Measurements from ENCODE around the gene FOXP4. TPM values are rescaled to one million over a fixed set of nuclear protein-coding genes. Genes with fewer than 3 reads are reported as not detected.

Gene FOXP4
- total RNA-seq, 1 donor from 2014 or later: 137 TPM

DNA sequence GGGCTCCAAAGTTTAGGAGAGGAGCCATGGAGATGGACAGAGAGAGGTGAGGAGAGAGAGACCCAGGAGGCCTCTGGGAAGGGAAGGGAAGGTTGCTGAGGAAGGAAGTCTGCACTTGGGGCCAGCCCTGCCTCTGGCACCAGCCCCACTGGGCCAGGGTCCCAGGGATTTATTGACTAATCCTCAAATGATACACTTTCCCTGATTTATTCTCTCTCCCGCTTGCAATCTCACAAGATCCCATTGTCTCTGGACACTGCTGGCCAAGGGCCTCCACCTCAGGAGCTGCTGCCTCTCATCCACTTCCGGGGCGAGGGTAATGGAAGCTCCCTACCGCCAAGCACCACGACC lies 43.6 kb upstream of the FOXP4 start:
- TF ChIP-seq CTCF (IDR thresholded peaks at IDR 0.05; ENCODE audit: unreplicated experiment): no peak
- DNase-seq (ENCODE audit: low spot score, unreplicated experiment): no peak
- peak overlapping the region; percentile 89 for H3K27ac Mint-ChIP-seq
- no peaks in the 10 kb centered on the region for H3K36me3 Mint-ChIP-seq (ENCODE audit: insufficient read depth)
- peaks cover 21% of the 10 kb centered on the region for H3K27me3 Mint-ChIP-seq
- no peaks in the 10 kb centered on the region for H3K9me3 Mint-ChIP-seq (ENCODE audit: low read depth)
- H3K4me1 Mint-ChIP-seq (ENCODE audit: low read depth): peaks cover 29% of the 10 kb centered on the region
- H3K4me3 Mint-ChIP-seq (ENCODE audit: low read depth): peak overlapping the region; percentile 24

DNA sequence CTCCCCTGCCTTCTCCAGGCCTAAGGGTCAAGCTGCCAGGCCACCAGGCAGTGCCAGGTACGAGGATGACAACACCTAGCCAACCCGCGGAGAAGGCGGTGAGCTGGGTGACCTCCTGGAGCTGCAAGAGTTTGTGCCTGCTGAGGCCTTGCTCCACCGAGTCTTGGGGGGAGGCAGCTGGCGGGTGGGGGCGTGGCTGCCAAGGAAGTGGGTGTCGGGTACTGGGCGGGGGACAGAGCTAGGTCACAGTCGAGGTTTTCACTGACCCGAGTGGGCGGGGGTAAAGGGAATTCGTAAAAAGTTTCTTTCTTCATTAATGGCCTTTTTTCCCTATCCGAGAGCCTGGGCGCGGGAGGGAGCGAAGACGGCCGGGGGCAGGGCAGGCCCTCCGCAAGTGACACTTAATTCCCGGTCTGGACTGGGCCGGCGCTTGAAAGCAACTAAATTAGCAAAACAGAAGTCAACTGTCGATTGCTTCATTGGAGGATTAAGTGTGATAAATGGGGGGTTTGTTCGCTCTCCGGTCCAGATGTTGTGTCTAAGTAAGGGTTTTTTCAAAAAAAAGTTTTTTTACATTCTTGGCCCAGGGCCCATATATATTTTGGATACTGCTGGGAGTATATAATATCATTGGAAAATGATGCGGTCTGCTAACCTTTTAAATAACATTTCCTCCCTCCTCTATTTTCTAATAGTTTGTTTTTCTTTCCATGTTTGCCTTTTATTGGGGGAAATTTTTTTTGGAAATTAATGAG lies 43.1 kb upstream of the FOXP4 start:
- Mint-ChIP-seq H3K9me3 (ENCODE audit: low read depth) (no peaks in the 10 kb centered on the region), H3K27ac (peak overlapping the region; percentile 89), H3K4me3 (ENCODE audit: low read depth) (peak overlapping the region; percentile 49), H3K4me1 (ENCODE audit: low read depth) (peaks cover 29% of the 10 kb centered on the region), H3K27me3 (peaks cover 21% of the 10 kb centered on the region), H3K36me3 (ENCODE audit: insufficient read depth) (no peaks in the 10 kb centered on the region)
- no peak for TF ChIP-seq CTCF (IDR thresholded peaks at IDR 0.05; ENCODE audit: unreplicated experiment)
- no peak for DNase-seq (ENCODE audit: low spot score, unreplicated experiment)

DNA sequence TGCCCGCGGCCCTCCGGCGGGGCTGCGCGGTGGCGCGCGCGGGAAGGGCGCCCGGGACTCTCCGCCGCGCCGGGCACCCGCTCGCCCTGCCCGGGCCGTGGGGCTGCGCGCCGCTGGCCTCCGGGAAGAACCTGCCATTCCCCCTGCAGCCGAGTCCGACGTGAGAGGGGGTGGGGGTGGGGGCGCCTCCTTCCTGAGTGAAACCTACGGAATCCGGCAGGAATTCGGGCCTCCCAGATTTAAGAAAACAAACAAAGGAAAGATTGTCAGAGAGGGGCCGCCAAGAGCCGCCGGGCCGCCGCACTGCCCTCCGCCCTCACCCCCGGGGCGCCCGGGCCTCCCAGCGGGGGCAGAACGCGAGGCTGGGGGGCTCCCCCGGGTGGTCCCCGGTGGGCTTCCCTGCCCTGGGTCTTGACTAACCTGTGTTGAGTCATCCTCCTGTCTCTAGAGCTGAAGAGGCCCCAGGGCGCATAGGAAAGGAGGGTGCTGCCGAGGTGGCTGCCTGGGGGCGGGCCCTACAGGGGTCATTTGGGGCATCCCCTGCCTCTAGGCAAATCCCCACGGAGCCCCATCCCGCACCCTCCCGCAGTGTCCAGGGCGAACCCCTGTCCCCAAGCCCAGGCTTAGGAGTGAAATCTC lies 42.2 kb upstream of the FOXP4 start:
- no peak for DNase-seq (ENCODE audit: low spot score, unreplicated experiment)

DNA sequence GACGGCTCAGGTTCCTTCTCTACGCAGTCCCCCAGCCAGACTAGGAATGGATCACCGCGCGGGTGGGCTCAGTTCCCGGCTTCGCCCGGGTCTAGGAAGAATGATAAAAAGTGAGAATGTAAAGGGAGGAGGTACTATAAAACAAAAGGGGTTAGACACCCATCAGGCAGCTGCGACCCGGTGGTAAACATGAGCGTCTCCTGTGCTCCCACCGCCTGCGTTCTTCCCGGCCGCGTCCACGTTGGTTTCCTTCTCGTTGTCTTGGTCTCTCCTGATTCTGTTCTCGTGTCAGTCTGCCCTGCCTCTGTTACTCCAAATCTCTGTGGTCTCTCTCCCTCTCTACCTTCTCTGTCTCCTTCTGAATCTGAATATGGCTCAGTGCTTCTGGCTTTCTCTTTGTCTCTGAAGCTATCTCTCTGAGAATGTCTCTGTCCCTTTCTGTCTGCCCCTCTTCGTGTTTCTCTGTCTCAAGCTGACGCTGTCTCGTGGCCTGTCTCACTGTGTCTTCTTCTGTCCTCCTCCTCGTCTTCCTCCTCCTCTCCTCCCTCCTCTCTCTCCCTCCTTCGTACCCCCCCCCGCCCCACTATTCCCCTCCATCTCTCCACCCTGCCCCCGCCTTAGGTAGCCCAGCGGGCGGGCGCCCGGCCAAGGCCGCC lies 41.6 kb upstream of the FOXP4 start:
- TF ChIP-seq CTCF (IDR thresholded peaks at IDR 0.05; ENCODE audit: unreplicated experiment): no peak
- H3K27ac Mint-ChIP-seq: peak overlapping the region; percentile 86
- H3K4me3 Mint-ChIP-seq (ENCODE audit: low read depth): peak overlapping the region; percentile 62
- peaks cover 21% of the 10 kb centered on the region for H3K27me3 Mint-ChIP-seq
- peaks cover 32% of the 10 kb centered on the region for H3K4me1 Mint-ChIP-seq (ENCODE audit: low read depth)
- no peaks in the 10 kb centered on the region for H3K9me3 Mint-ChIP-seq (ENCODE audit: low read depth)
- no peak for DNase-seq (ENCODE audit: low spot score, unreplicated experiment)
- H3K36me3 Mint-ChIP-seq (ENCODE audit: insufficient read depth): no peaks in the 10 kb centered on the region

More for the DNA sequence above, 42.2 kb upstream of the FOXP4 start:
- Mint-ChIP-seq H3K27me3 (peaks cover 21% of the 10 kb centered on the region), H3K9me3 (ENCODE audit: low read depth) (no peaks in the 10 kb centered on the region), H3K4me3 (ENCODE audit: low read depth) (peak overlapping the region; percentile 62), H3K36me3 (ENCODE audit: insufficient read depth) (no peaks in the 10 kb centered on the region), H3K27ac (peak overlapping the region; percentile 86), H3K4me1 (ENCODE audit: low read depth) (peaks cover 32% of the 10 kb centered on the region)
- no peak for TF ChIP-seq CTCF (IDR thresholded peaks at IDR 0.05; ENCODE audit: unreplicated experiment)
